Kidney (tissue), 14 donors: ENCODE data around the gene C19orf12. TPM values are rescaled to one million over a fixed set of nuclear protein-coding genes. Genes with fewer than 3 reads are reported as not detected.

Experiments
- DNase-seq, 5 donors: peaks; one replicate each; pipeline ENCODE4 v3.0.0-alpha.2; 2013 to 2020
- FAIRE-seq: peaks from 2 replicates; lab custom pipeline; 2012; peaks lifted over from hg19 to GRCh38; lab: Jason Lieb, UNC
- H3K27ac ChIP-seq, 2 donors: one replicate each; pipeline ENCODE4 v1.7.0; 2013; ENCODE audit warnings: low read depth in 2 of 2, low read length in 2 of 2, inconsistent platforms in 1 of 2
- H3K27me3 ChIP-seq: one replicate; pipeline ENCODE4 v1.7.1; 2013; ENCODE audit warnings: low read length, inconsistent platforms; ENCODE audit not compliant: control insufficient read depth, insufficient read depth
- H3K36me3 ChIP-seq, 3 donors: one replicate each; pipeline versions ENCODE4 v1.7.0 to v1.7.1; 2013; ENCODE audit warnings: low read length in 3 of 3, control low read depth in 1 of 3, inconsistent platforms in 1 of 3; ENCODE audit not compliant: insufficient read depth in 3 of 3, control insufficient read depth in 2 of 3
- H3K4me1 ChIP-seq, 3 donors: one replicate each; pipeline versions ENCODE4 v1.7.0 to v1.7.1; 2013; ENCODE audit warnings: low read length in 3 of 3, inconsistent platforms in 1 of 3, low read depth in 1 of 3; ENCODE audit not compliant: control insufficient read depth in 2 of 3, insufficient read depth in 2 of 3
- H3K4me3 ChIP-seq, 3 donors: one replicate each; pipeline versions ENCODE4 v1.7.0 to v1.8.1; 2013; ENCODE audit warnings: low read length in 3 of 3, control low read depth in 1 of 3, inconsistent platforms in 1 of 3
- H3K9ac ChIP-seq, 3 donors: one replicate each; pipeline versions ENCODE4 v1.7.0 to v1.7.1; 2013; ENCODE audit warnings: low read length in 3 of 3, control low read depth in 1 of 3, inconsistent platforms in 1 of 3
- H3K9me3 ChIP-seq, 3 donors: one replicate each; pipeline versions ENCODE4 v1.7.0 to v1.7.1; 2013; ENCODE audit warnings: low read length in 3 of 3, control low read depth in 1 of 3, inconsistent platforms in 1 of 3; ENCODE audit not compliant: control insufficient read depth in 2 of 3, insufficient read depth in 1 of 3
- intact Hi-C: fragments of 100-400 bp; cut with DNase I; formaldehyde crosslinking; loops from one replicate; pipeline ENCODE4 v1.11.1; 2022
- polyA plus RNA-seq: library from polyadenylated mRNA; stranded (reverse); fragments of 350-450 nt; fragmentation: Illumina TruSeq; extraction: RNeasy Lipid Tissue Mini Kit (QIAGEN cat#74804); gene quantifications from one replicate; pipeline ENCODE4 v1.2.3, GENCODE V29; 2014; ENCODE audit warnings: low read depth, low replicate concordance; ENCODE audit not compliant: insufficient read depth
- total RNA-seq: library from RNA; stranded (reverse); fragmentation: NEBNext Ultra II Directional; extraction: Animal tissue kit (Norgen Biotek cat#: 25700); gene quantifications from one replicate; pipeline ENCODE4 v1.2.1, GENCODE V29; 2021
- TF ChIP-seq, protein P1 (sequence below): IDR thresholded peaks from 3 replicates; pipeline ENCODE4 v1.5.1; 2012; ENCODE audit warnings: mild to moderate bottlenecking, moderate library complexity, borderline replicate concordance; ENCODE audit not compliant: insufficient read depth; ENCODE audit errors: extremely low read depth
- donor health status: control.
- donor health status: control.
- donor health status: control.
- donor health status: control.
- donor health status: control.
- donor health status: DM: yes; HTN: yes; CAD: no.
- donor health status: Normal renal cell carcinoma (clear cell type).

Gene C19orf12
- total and polyA plus RNA-seq, 2 donors from 2014 or later, result 21.2 to 27.1 TPM

DNA sequence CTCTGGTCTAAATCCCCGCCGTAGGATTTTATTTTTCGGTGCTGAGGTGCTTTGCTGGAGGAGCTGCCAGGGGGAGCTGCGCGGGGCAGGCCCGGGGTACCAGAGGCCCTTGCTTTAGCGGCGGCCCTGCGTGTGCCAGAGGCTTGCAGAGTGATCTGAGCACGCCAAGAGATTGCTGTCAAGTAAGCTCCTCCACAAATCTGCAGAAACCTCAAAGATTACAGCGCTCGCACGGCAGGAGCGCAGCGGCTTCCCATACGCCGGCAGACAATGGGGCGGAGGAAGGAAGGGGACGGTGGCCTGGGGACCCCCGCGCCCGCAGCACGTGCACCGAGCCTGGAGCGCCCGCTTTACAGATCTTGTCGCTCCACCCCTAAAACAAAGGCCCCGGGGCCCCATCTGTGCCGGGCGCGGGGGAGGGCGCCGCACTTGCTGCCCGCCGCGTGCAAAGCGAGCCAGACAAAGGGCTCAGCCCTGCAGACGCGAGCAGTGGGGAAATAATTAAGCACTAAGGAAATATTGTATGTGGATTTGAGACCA lies 9.1 kb upstream of the C19orf12 start:
- FAIRE-seq (no peak), DNase-seq (peak; percentile 51 to 80 (median 56))
- H3K27me3 ChIP-seq, result no peaks in the 10 kb centered on the region
- H3K4me3 ChIP-seq, result no peak overlapping the region
- TF ChIP-seq, protein P1, sequence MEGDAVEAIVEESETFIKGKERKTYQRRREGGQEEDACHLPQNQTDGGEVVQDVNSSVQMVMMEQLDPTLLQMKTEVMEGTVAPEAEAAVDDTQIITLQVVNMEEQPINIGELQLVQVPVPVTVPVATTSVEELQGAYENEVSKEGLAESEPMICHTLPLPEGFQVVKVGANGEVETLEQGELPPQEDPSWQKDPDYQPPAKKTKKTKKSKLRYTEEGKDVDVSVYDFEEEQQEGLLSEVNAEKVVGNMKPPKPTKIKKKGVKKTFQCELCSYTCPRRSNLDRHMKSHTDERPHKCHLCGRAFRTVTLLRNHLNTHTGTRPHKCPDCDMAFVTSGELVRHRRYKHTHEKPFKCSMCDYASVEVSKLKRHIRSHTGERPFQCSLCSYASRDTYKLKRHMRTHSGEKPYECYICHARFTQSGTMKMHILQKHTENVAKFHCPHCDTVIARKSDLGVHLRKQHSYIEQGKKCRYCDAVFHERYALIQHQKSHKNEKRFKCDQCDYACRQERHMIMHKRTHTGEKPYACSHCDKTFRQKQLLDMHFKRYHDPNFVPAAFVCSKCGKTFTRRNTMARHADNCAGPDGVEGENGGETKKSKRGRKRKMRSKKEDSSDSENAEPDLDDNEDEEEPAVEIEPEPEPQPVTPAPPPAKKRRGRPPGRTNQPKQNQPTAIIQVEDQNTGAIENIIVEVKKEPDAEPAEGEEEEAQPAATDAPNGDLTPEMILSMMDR, result no peak
- intact Hi-C loops, result no loop called here
- no peaks in the 10 kb centered on the region for H3K9me3 ChIP-seq
- no peaks in the 10 kb centered on the region for H3K36me3 ChIP-seq
- no peak overlapping the region for H3K27ac ChIP-seq
- H3K9ac ChIP-seq, result no peak overlapping the region
- no peaks in the 10 kb centered on the region for H3K4me1 ChIP-seq

- H3K27me3 ChIP-seq, result no peaks in the 10 kb centered on the region
- no peak overlapping the region for H3K27ac ChIP-seq
- peaks cover 0 to 20% (median 16%) of the 10 kb centered on the region in 3 donors for H3K4me1 ChIP-seq
- FAIRE-seq (no peak), DNase-seq (peak in 1 of 5 donors; percentile 43)
- TF ChIP-seq, protein P1, result no peak
- H3K9ac ChIP-seq, result no peak overlapping the region
- no peak overlapping the region for H3K4me3 ChIP-seq
- H3K36me3 ChIP-seq, result no peaks in the 10 kb centered on the region
- H3K9me3 ChIP-seq, result no peaks in the 10 kb centered on the region
- intact Hi-C loops, result loop anchor here (10.0 kb wide), 1 partner anchor 102 kb away; no protein-coding TSS in a partner anchor
Measured at GRCh38 chr19:29717051-29717450, 2.0 kb upstream of the C19orf12 start.

GRCh38 chr19:29715701-29716581 lies 880 bp upstream of the C19orf12 start:
- Histone ChIP-seq H3K9ac (peak overlapping the region; percentile 36 to 97 (median 87)), H3K27me3 (no peaks in the 10 kb centered on the region), H3K27ac (peak overlapping the region; percentile 92 to 94), H3K4me3 (peak overlapping the region; percentile 60 to 83 (median 75)), H3K4me1 (peaks cover 0 to 20% (median 16%) of the 10 kb centered on the region in 3 donors), H3K9me3 (no peaks in the 10 kb centered on the region), H3K36me3 (no peaks in the 10 kb centered on the region)
- intact Hi-C loops, result loop anchor here (10.0 kb wide), 1 partner anchor 101 kb away; no protein-coding TSS in a partner anchor
- FAIRE-seq (no peak), DNase-seq (peak in 1 of 5 donors; percentile 41)
- TF ChIP-seq, protein P1, result no peak
